MG63 (cell line): ENCODE measurements around the gene FSTL4. TPM values are rescaled to one million over a fixed set of nuclear protein-coding genes. Genes with fewer than 3 reads are reported as not detected.
A peak's percentile ranks its signal among the peaks of the same experiment; 100 is the strongest.

ENCODE experiments used
- DNase-seq: peaks from one replicate; pipeline ENCODE4 v3.0.0-alpha.2; 2020
- H3K27me3 ChIP-seq: fragments of 250-450 bp; sonication (Bioruptor Pico); 2 replicates; pipeline ENCODE4 v1.5.1; 2020; ENCODE audit warnings: mild to moderate bottlenecking, moderate library complexity
- H3K36me3 ChIP-seq: fragments of 250-450 bp; sonication (Bioruptor Pico); 2 replicates; pipeline ENCODE4 v1.5.1; 2020; ENCODE audit warnings: mild to moderate bottlenecking, moderate library complexity
- H3K4me3 ChIP-seq: fragments of 250-450 bp; sonication (Bioruptor Pico); 2 replicates; pipeline ENCODE4 v1.5.1; 2020; ENCODE audit warnings: mild to moderate bottlenecking, moderate library complexity
- H3K9me3 ChIP-seq: fragments of 250-450 bp; sonication (Bioruptor Pico); 2 replicates; pipeline ENCODE4 v1.5.1; 2020; ENCODE audit warnings: mild to moderate bottlenecking, moderate library complexity
- total RNA-seq: library from RNA; depleted of rRNA; stranded (reverse); fragments of >200 nt; shearing (Covaris generic); gene quantifications from 2 replicates; pipeline ENCODE4 v1.2.3, GENCODE V29; 2014; ENCODE audit warnings: low replicate concordance

Gene FSTL4
- total RNA-seq, 1 experiment from 2014 or later, result not detected

DNA sequence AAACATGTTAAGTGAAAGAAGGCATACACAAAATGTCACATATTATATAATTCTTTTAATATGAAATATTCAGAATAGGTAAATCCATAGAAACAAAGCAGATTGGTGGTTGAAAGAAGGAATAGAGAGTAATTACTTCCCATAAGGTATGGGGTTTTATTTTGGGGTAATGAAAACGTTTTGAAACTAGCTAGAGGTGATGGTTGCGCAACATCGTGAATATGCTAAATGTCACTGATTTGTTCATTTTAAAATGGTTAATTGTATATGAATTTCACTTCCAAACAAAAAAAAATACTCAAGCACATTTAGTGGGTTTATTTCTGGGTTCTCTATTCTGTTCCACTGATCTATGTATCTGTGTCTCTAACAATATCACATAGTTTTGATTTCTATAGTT, 12.0 kb upstream of the FSTL4 start:
- Histone ChIP-seq H3K27me3 (peaks cover 50% of the 10 kb centered on the region), H3K36me3 (no peaks in the 10 kb centered on the region), H3K4me3 (no peak overlapping the region), H3K9me3 (peaks cover 2% of the 10 kb centered on the region; the same call in 1 of the 2 replicates)
- DNase-seq, result no peak

DNA sequence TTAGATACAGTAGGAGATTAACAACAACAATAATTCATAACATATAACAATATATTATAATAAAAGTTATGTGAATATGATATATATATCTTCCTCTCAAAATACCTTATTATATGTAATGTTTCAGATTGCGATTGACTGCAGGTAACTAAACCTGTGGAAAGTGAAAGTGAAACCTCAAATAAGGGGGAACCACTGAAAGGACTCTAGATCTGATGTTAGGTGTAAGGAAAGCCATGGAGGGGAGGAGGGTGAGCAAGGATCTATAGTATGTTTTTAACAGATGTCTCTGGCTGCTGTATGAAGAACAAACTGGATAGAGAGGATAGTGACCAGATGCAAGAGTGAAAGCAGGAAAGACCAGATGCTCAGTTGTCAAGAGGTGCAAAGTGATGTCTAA, 5.8 kb upstream of the FSTL4 start:
- Histone ChIP-seq H3K27me3 (peaks cover 61% of the 10 kb centered on the region), H3K9me3 (no peaks in the 10 kb centered on the region), H3K4me3 (no peak overlapping the region), H3K36me3 (no peaks in the 10 kb centered on the region)
- DNase-seq, result no peak

DNA sequence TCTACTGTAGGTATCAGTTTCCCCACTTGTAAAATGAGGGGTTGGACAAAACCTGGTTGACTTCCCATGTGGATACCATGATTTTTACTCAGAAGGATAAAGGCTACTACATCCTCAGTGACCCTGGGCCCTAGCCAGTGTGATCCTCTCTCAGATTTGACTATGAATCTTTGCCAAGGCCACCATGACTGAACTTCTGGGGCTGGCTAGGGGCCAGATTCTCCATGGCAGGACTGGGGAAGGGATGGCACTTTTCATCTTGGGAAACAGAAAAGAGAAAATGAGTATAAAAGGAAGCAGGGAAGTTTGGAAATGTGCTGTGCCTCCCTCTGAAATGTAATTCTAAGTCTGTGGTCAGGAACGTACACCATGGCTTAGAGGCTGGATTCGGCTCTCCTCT, 1.4 kb upstream of the FSTL4 start:
- DNase-seq, result no peak
- Histone ChIP-seq H3K36me3 (no peaks in the 10 kb centered on the region), H3K27me3 (peaks cover 73% of the 10 kb centered on the region), H3K9me3 (no peaks in the 10 kb centered on the region; the same call in 1 of the 2 replicates), H3K4me3 (no peak overlapping the region)

DNA sequence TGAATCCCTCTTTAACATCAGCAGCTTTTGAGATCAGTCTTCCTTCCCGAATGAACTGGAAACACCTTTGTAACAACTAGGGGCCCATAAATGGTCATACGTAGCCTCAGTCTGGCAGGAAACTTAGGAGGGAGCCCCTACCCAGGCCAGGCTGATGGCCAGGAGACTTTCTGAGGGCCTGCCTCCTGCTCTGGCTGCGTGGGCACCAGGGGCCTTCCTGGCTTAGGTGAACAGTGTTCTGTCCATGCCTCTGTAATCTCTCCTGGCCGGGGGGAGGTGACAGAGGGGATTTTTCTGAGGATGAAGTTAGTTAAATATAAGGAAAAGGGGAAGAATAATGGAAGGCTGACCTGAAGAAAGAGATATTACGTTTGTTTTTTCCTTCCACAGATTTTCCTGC, 843 bp upstream of the FSTL4 start:
- Histone ChIP-seq H3K9me3 (no peaks in the 10 kb centered on the region; the same call in 1 of the 2 replicates), H3K27me3 (peaks cover 78% of the 10 kb centered on the region), H3K4me3 (no peak overlapping the region), H3K36me3 (no peaks in the 10 kb centered on the region)
- no peak for DNase-seq

DNA sequence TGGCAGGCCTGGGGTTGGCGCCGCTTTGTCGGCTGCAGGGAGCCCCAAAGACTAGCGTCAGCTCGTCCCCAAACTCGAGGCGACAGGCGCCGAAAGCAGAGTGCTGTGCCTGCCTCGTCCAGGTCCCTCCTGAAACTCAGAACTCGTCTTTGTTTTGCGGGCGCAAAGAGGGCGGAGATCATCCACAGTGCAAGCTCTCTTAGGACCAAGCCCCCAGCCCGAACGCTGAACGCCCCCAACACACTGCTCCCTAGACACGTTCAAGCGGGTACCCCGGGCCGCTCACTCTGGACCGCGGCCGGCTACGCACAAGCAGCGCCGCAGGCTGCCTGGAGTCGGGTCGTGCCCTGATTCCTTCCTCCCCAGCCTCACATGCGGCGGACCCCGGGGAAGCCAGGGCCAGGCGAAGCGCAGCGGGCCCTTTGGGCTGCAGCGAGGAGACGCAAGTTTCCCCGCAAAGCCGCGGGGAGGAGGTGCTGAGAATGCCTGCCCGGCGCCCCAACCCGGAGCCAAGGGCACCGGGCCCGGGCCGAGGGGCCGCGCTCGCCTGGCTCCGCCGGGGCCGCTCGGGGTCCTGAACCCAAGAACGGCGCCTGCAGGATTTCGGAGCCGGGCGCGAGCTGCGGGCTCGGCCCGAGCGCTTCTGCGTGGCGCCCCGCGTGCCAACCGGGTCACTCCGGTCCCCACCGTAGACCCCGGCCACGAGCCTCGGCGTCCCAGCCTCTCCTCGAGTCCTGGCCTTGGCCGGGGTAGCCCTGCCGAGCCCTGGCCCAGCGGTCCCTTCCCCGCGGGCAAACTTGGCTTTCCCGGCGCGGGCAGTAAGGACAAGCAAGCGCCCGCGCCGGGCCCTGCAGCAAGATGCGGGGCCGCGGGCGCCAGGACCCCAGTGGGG, 738 bp downstream of the FSTL4 start:
- Histone ChIP-seq H3K9me3 (no peaks in the 10 kb centered on the region; the same call in 1 of the 2 replicates), H3K4me3 (peak overlapping the region; percentile 10; the same call in 1 of the 2 replicates), H3K27me3 (peaks cover 79% of the 10 kb centered on the region), H3K36me3 (no peaks in the 10 kb centered on the region)
- DNase-seq, result no peak

DNA sequence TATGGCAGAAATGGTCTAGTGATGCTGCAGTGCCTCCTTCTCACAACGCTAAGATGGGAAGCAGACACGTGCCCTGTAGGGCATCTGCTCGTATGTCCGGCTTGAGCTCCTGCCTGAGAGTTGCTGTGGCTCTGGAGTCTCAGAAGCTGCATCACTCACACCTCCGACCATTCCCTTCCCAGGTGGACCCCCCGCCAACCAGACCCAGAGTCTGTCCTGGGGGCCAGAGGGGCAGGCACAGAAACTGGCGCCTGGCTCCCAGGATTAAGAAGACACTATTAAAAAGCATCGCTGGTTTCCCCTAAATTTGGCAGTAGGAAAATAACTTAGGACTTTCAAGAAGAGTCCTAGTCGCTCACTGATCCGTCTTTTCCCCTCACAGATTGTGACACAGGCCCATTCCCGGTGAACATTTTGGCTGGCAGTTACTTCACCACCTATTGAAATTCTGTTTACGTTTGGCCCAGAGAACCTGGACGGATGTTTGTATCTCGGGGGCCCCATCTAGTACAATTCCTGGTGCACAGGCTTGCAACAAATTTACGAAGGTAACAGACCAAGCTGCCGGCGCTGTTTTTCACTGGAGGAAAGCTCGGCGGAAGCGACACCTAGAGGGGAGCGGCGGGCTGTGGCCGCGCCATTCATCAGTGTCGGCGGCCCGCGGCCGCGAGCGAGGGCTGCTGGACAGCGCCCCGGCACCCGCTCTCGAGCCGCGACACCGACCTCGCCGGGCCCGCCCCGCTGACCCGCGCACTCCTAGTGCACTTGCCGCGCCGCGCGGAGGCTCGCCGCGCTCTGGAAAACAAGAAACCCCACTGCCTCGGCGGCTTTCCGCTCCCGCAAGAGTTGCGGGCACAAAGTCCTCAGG, 1.6 kb downstream of the FSTL4 start:
- H3K27me3 ChIP-seq, result peaks cover 75% of the 10 kb centered on the region
- no peak overlapping the region for H3K4me3 ChIP-seq
- peak; percentile 68 for DNase-seq
- H3K36me3 ChIP-seq, result no peaks in the 10 kb centered on the region
- H3K9me3 ChIP-seq, result no peaks in the 10 kb centered on the region; the same call in 1 of the 2 replicates

DNA sequence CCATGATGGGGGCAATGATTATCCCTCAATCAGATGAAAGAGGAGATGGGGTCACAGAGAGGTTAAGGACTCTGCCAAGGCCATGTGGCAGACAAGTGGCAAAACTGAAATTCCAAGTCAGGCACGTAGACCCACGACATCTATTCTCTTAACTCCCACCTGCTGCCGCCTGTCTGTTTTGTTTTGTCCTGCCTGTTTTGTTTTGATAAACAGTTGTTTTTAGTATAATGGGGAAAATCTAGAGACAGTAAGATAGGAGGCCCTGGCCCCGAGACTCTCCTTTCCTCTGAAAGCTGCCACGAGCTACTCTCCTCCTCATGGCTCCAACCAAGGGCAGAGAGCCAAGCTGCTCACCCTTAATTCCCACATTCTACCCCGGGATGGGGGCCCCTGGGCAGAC, 4.9 kb downstream of the FSTL4 start:
- H3K9me3 ChIP-seq, result no peaks in the 10 kb centered on the region
- no peak for DNase-seq
- H3K27me3 ChIP-seq, result peaks cover 59% of the 10 kb centered on the region
- H3K4me3 ChIP-seq, result no peak overlapping the region
- H3K36me3 ChIP-seq, result no peaks in the 10 kb centered on the region

DNA sequence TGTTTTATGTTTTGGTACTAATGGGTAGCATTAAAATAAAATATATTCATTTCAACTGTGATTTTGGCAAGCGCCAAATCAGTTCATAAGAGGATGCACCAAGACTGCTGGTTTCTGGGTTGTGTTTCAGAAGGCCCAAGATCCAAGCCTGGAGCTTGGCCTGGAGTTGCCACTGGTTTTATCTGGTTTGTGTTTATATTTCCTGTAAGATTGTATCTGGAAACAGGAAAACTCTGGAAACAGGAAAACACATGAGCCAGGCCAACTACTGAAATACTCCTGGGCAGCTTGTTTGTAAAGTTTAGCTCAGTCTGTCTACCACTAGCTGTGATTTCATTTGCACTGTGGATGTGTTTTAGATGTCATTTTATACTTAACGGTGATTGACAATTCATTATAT, 5.5 kb downstream of the FSTL4 start:
- Histone ChIP-seq H3K27me3 (peaks cover 59% of the 10 kb centered on the region), H3K4me3 (no peak overlapping the region), H3K36me3 (no peaks in the 10 kb centered on the region), H3K9me3 (no peaks in the 10 kb centered on the region)
- no peak for DNase-seq

DNA sequence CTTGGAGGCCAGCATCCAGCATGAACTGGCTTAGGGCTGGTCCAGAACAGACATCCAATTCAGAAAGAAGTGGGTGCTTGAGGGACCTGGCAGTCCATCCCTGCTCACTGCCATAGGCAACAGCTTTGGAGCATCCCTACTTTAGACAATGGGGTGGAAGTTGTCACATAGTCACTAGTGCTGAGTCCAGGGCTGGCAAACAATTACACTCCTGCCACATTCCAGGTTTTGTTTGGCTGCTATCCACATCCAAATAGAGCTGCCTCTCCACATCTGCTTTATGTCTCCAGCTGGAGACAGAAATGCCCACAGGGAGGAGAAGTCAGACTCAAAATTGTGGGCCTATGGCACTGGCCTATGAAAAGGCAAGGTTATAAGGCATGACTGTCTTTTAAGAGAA, 7.0 kb downstream of the FSTL4 start:
- H3K9me3 ChIP-seq, result no peaks in the 10 kb centered on the region
- no peaks in the 10 kb centered on the region for H3K36me3 ChIP-seq
- DNase-seq, result no peak
- peaks cover 44% of the 10 kb centered on the region for H3K27me3 ChIP-seq
- no peak overlapping the region for H3K4me3 ChIP-seq

DNA sequence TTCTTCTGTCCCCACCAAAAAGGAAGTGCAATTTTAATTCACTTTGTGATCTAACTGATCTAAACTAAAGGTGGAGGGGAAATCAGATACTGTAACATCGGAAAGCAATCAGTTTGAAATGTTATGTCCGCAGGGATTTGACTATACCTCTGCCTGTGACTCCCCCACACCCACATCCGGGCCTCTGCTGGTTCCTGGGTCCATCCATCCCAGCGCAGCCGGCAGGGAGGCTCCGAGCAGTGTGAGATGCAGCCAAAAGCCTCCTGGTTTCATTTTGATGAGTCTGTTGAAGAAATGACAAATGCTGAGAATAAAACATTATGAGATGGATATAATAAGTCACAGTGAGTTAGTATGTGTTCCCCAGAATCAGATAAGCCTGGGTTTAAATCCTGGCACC, 8.6 kb downstream of the FSTL4 start:
- Histone ChIP-seq H3K27me3 (peaks cover 34% of the 10 kb centered on the region), H3K9me3 (no peaks in the 10 kb centered on the region), H3K36me3 (no peaks in the 10 kb centered on the region), H3K4me3 (no peak overlapping the region)
- no peak for DNase-seq

DNA sequence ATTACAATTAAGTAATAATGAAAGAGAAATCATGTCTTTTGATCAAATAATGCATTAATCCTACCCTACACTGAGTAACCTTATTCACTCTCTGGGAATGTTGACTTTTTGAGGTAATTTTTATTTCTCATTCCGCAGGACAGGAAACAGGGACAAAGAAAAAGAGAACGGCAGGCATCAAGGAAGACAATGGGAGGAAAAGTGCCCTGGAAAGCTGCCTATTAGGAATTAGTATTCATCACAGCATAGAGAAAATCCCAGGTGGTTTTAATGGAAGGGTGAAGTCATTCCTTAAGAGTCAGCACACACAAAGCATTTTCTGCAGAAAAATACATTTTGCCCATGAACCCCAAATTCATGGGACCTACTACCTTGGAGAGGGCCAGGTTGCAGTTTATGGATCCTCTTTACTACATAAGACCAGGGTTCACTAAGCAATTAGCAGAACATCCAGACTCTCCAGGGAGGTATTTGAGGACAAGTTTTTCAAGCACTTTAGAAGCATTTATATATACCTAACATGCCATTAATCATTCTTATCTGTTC, 9.4 kb downstream of the FSTL4 start:
- Histone ChIP-seq H3K27me3 (peaks cover 29% of the 10 kb centered on the region), H3K36me3 (no peaks in the 10 kb centered on the region), H3K4me3 (no peak overlapping the region), H3K9me3 (no peaks in the 10 kb centered on the region)
- no peak for DNase-seq

DNA sequence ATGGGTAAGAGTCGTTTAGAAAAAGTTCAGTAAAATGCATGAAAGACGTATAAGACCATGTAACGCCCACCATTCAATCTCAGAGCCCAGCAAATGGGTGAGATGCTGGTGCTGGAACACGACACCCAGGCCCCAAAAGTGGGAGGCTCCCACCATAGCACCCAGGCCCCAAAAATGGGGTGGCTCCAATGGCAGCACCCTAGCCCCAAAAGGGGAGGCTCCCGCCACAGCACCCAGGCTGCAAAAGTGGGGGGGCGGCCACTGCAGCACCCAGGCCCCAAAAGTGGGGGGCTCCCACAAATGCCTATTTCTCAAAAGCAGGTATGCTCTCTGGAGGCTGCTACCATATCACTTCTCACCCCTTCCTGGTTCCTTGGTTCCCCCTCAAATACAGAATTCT, 12.7 kb downstream of the FSTL4 start:
- Histone ChIP-seq H3K36me3 (no peaks in the 10 kb centered on the region), H3K9me3 (no peaks in the 10 kb centered on the region), H3K27me3 (peaks cover 29% of the 10 kb centered on the region), H3K4me3 (no peak overlapping the region)
- DNase-seq, result no peak

DNA sequence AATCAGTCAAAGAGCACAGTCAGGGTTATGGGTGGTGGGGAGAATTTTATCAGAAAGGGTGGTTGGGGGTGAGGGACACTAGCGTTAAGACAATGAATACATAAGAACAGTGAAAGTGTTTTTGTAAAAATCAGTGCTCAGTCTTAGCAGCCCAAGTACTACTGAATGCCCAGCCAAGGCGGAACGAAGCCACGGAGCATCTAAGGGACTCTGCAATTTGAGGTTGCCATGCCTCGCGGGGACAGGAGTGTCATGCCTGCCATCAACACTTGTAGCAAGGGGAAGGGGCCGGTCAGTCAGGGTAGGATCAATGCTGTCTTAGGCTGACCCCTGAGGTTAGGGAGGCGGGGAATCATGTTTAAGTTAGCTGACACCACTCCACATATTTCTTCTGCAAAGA, 13.3 kb downstream of the FSTL4 start:
- peaks cover 28% of the 10 kb centered on the region for H3K27me3 ChIP-seq
- H3K4me3 ChIP-seq, result no peak overlapping the region
- DNase-seq, result no peak
- no peaks in the 10 kb centered on the region for H3K9me3 ChIP-seq
- H3K36me3 ChIP-seq, result no peaks in the 10 kb centered on the region

DNA sequence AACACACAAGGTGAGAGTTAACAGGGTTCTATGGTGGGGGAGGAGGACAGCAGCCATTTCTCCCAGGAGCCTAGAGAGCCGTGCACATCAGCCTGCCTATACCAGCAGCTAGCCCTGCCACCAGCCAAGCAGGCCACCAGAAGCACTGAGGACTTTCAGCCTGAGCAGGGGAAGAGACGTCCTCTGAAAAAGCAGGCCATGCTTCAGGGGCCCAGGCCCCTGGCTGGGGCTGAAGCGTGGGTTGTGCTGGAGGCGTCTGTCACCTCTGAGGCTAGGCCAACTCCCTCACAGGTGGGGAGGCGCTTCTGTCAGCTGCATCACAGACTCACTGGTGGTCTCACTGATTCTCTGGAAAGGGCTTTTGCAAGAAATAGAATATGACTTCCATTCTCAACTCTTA, 16.3 kb downstream of the FSTL4 start:
- no peak for DNase-seq
- Histone ChIP-seq H3K4me3 (no peak overlapping the region), H3K9me3 (no peaks in the 10 kb centered on the region; the same call in 1 of the 2 replicates), H3K36me3 (no peaks in the 10 kb centered on the region), H3K27me3 (peaks cover 12% of the 10 kb centered on the region)

DNA sequence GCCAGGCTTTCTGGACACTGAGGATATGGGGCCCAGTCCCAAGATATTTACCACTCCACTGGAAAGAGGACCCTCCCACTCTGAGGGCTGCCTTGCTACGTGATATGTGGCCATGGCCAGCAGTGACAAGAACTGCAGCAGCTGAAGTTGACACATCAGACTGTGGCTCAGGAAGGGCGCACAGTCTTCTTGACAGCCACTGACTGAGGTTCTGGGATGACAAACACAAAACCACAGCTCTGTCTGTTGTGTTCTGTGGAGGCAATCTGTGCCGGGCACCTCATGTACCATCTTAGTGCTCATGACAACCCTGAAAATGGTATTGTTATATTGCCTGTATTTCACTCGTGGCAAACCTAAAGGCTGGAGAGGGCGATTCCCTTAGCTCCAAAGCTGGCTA, 16.9 kb downstream of the FSTL4 start:
- Histone ChIP-seq H3K9me3 (no peaks in the 10 kb centered on the region; the same call in 1 of the 2 replicates), H3K36me3 (no peaks in the 10 kb centered on the region), H3K4me3 (no peak overlapping the region), H3K27me3 (peaks cover 12% of the 10 kb centered on the region)
- no peak for DNase-seq

DNA sequence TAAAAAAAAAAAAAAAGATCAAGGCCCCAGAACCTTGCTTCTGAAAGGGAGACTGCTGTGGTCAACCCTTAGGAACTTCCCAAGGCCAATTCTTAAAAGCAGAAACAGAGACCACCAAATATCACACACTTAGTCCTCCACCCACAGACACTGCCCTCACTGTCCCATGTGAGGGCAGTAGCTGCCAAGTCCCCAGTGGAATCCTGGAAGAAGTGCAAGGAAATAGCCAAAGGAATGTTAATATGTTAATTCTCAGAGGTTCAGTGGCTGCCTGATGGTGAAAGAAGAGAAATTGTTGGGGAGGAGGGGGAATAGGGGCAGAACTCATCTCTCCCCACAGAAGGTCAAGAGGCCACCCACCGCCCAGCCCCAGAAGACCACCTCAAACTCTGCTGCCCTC, 23.1 kb downstream of the FSTL4 start:
- no peaks in the 10 kb centered on the region for H3K36me3 ChIP-seq
- no peak overlapping the region for H3K4me3 ChIP-seq
- H3K9me3 ChIP-seq, result no peaks in the 10 kb centered on the region; the same call in 1 of the 2 replicates
- DNase-seq, result no peak
- H3K27me3 ChIP-seq, result no peaks in the 10 kb centered on the region

DNA sequence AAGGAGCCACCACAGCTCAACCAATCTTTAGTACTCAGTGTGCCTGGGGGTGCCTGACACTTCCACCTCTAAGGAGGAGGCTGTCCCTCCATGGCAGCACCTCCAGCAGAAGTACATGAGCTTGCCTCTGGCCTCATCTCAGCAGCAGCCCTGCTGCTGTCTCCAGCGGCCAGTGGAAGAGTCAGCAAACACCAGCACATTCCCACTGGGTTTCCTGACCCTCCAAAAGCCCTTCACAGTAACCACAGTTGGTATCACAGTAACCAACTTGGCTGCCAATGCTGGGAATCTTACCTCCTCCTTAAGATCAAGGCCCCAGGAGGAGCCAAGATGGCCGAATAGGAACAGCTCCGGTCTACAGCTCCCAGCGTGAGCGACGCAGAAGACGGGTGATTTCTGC, 29.4 kb downstream of the FSTL4 start:
- Histone ChIP-seq H3K9me3 (no peaks in the 10 kb centered on the region), H3K27me3 (peaks cover 9% of the 10 kb centered on the region), H3K36me3 (no peaks in the 10 kb centered on the region), H3K4me3 (no peak overlapping the region)
- no peak for DNase-seq
